Measurements from ENCODE around the gene ANG.
A peak's percentile ranks its signal among the peaks of the same experiment; 100 is the strongest.

Gene ANG

GRCh38 chr14:20679907-20680306 lies 8.7 kb upstream of the ANG start:
- no peak for DNase-seq

- DNase-seq: no peak
Observed at GRCh38 chr14:20680363-20680762, 8.2 kb upstream of the ANG start.

- DNase-seq: no peak
Observed at GRCh38 chr14:20680843-20681347, 7.7 kb upstream of the ANG start.

GRCh38 chr14:20681348-20682126 lies 7.0 kb upstream of the ANG start:
- DNase-seq: peak; percentile 81

GRCh38 chr14:20682127-20682434 lies 6.5 kb upstream of the ANG start:
- no peak for DNase-seq

DNA sequence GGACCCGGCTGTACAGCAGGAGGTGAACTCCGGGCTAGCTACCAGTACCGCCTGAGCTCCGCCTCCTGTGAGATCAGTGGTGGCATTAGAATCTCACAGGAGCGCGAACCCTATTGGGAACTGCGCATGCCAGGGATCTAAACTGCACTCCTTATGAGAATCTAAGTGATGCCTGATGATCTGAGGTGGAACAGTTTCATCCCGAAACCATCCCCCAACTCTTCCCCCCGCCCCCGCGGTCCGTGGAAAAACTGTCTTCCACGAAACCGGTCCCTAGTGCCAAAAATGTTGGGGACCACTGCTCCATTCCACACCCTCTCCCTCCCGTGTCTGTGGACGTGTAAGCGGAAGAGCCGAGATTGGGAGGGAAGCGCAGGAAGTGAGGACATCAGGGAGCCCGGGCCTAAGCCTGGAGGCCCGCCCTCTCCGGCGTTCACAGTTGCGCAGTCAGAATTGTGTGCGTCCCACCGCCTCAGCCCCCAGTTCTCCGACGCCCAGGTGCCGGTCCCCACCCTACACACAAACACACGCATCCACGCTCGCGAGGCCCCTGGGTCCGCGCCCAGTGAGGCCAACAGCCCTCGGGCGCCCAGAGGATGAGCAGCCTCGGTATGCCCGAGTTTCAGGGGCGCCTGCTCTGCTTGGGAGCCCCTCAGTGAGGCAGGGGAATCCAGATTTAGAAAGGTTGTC lies 6.0 kb upstream of the ANG start:
- peak; percentile 76 for DNase-seq

DNA sequence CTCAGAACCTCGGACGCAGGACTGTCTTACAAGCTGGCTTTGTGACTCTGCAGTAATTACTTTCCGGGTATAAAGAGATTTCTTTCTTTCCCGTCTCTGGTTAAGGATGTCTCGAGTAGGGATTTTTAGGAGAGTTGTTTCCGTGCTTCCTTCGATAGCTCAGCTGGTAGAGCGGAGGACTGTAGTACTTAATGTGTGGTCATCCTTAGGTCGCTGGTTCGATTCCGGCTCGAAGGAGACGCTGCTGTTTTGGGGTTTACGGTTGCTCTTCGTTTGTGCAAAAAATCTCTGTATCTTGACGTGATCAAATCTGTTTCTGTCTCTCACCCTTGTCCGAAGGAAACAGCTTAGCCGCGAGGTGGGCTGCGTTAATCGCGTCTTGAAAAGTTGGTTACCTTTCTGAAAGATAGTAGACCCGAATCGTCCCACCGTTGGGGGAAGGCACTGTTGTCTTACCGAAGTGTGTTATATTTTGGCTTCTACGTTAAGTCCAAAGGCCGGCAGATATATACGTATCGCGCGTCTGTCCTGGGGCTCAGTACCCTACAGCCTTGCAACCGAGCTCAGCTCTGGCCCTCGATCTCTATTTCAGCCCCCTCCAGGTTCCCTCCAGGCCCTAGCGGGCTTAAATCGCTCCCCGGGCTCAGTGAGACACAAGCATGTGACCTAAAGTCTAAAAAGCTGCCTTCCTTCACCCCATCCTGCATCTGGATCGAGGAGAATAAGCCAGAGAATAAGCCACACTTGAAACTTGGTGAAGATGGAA lies 5.3 kb upstream of the ANG start:
- DNase-seq: peak; percentile 80

DNA sequence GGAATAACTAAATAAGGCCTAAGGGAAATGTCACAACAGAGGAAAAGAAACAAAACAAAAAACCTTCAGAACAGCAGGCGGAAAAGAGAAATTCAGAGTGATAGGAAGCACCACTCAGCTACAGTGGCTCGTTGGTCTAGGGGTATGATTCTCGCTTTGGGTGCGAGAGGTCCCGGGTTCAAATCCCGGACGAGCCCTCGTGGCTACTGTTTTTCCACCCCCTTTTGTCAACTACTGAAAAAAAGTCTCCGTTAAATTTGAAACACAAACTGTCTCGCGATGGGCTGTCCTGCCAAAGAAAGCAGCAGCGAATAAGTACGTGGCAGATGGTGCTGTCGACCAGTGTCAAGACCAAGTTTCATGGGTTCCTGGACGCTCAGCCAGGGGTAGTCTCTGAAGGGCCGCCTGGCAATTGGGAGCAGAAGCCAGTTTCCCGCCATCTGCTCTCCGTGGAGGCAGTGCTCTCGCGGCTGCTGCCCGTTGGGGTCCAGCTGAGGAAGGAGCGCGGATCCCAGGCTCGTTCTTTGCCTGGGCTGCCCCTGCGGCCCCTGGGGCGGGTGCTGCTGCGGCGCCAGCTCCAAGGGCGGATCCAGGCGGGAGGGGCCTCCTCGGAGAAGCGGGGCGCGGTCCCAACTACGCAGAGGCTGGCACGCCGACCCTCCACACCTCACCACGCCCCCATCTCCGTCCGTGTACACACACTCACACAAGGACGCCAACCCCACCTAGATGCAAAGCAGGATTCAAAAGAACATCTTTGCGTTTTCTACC lies 4.5 kb upstream of the ANG start, which contains the start of gene RNASE4:
Gene RNASE4, plus strand, starts transcription at position 670 of the 771 bp plus-strand sequence. CDS start 14,812 bp downstream, outside the sequence.
- DNase-seq: peak; percentile 74

DNA sequence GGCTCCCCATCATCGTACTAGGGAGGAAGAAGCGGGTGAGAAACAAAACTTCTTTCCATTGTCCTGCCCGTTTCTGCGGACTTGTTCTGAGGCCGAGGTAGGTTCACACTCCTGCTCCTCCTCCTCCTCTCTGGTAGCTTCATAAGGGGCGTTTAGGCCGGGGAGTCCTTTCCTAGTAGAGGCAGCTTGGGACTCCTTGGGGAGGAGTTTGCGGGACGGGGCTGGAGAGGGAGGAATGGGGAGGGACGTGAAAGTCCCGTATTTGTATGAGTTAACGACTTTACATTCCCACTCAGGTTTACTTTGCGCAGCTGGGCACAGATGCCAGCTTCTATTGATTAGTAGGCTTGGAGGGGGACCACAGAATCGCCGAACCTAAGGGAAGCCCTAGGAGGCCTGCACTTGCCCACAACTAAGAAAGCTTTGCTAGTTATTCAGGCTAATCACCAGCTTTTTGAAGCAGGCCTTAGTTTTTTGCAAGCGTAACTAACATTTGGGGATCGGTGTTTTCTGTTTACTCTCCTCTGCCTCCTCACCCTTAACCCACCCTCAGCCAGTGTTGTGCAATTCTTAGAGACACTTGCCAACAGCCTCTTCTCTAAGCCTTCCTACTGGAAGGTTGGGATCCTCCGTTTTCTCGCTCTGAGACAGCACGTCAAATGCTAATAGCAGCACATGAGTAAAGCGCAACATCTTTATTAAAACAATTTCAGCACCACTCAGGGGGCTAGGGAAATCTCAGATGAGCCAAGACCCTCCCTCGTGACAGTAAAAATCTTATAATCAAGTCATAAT lies 3.7 kb upstream of the ANG start:
- DNase-seq: no peak

DNA sequence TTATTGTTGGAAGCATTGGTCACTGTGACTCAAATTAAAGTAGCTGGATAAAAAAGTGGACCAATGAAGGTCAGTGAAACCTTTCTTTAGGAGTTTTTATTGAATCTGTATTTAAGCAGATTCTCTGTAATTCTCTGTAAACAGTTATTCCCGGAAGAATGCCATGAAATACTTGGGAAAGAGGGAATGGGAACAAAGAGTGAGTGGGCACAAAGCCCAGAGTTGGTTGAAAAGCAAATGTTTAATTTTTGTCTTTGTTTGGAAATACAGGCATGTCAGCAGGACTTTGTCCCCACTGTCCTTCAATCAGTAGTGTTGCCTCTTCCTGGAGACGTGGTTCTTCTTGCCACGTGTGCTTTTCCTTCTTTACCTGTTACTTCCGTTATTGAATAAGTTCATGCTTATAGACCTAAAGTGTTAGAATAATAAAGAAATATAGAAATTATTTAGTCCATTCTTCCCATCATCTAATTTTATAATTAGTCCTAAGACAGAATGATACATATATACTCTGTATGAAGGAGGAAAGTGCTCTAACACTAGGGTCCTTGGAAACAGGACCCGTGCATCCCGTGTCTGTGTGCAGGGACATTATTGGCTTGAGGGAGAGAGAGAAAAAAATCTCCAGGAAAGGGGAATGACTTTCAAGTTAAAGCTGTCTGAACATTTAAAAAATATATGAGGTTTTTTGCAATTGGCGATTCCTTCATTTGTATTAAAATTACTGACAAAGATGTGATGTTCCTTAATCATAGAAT lies 2.0 kb upstream of the ANG start:
- DNase-seq: no peak

DNA sequence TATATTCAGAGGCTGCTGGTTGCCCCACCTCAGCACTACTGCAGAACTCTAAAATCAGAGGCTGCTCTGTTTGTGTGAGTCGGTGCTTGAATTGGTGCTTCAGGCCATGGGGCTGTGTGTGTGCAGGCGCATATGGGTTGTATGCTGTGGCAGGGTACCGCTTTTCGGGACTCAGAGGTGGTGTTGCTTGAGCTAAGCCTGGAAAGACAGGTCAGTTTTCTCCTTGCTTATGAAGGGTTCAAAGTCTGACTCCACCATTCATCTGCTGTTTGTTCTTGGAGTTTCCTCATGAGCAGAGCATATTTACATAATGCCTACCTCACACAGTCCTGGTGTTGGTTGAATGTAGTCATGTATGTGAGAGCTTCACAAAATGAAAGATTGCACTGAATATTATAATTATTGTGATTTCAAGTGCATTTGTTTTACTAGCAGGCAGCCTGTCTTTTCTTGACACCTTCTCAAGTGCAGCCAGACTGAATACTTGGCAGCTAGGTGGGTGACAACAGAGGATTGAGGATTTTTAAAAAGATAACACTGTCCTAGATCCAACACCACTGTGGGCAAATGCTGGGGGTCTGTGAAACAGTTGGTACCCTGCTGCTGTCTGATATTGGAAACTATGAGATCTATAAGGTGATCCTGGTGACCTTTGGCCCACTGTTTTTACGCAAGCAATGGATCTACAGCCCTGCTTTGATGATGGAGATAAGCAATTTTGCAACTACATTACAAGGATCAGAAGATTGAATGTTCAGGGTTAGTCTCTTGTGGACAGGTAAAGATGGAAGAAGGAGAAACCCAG lies 1.0 kb upstream of the ANG start:
- DNase-seq: no peak

DNA sequence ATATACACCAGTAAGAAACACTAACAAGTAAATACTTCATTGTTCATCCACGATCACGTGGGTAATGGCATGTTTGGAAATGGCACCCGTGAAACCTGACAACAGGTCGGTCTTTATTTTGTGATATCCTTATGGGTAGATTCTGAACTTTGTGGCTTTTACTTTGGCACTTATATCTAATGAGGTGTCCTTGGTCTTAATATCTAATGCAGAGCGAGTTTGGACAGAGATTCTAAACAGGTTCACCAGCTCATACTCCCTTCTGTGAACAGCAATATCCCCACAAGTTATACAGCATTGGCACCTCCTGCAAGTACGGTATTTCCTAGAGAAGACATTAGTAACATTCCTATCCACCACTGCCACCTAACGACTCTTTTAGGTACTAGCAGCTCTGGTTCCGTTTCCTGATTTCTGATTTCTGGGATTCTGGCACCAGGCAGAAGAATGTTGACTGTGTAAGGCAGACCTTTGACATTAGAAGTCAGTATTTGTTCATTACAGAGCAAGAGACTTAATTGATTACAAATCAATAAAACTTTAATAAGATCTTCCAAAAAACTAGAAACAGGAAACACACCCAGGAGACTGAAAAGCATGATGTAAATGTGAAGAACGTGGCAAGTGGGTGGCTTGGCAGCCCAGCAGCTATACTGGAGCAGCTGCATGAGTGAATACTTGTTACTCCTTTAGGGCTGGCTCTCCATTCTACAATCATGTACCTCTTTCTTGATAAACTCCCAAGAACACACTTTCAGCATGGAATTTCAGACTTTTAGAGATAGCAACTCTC lies 2.5 kb downstream of the ANG start:
- DNase-seq: no peak

- no peak for DNase-seq
Observed at GRCh38 chr14:20692116-20692751, 3.7 kb downstream of the ANG start.

DNA sequence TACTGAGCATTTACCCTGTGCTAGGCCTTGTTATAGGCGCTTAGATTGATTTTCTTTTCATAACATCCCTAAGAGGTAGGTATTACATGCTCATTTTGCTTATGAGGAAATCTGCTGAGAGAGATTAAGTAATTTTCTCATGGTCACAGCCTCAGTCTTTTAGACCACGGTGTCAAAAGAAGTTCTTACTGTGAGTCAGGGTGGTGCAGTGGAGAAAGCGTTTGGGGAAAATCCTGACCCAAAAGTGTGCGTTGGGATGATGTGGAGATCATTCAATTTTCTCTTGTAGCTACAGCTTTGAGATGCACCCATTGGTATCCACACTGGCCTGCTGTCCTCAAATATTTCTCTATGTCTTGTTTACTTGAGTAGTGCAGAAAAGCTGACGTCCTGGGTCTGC lies 8.2 kb downstream of the ANG start:
- no peak for DNase-seq

- peak; percentile 60 for DNase-seq
Observed at GRCh38 chr14:20697273-20698017, 8.9 kb downstream of the ANG start.

DNA sequence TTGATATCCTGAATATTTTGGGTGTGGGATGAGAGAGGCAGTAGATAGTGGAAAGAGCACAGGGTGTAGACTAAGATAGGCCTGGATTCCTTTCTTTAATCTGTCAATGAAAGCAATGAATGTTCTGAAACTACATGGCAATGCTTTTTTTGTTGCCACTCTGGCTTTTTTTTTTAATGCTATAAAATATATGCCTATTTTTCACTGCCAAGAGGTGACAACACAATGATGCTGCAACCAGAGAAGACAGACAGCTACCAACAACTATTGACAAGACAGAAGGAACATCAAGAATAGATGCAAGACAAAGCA lies 9.4 kb downstream of the ANG start:
- DNase-seq: no peak

- DNase-seq: no peak
Observed at GRCh38 chr14:20698934-20699333, 10.4 kb downstream of the ANG start.

GRCh38 chr14:20699931-20700330 lies 11.4 kb downstream of the ANG start:
- no peak for DNase-seq
